Measurements from ENCODE around the gene PADI3.

The PADI3 gene

DNA sequence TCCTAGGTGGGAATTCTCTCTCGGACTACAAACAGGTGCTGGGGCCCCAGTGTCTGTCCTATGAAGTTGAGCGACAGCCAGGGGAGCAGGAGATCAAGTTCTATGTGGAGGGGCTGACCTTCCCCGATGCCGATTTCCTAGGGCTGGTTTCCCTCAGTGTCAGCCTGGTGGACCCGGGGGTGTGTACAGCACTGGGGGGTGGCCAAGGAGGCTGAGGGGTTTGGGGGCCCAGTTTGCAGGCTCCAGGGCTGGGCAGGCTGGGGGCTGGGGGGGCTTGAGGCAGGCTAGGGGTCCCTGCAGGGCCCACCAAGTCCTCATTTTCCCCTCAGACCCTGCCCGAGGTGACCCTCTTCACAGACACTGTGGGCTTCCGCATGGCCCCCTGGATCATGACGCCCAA, 20.3 kb upstream of the PADI3 start:
- TF ChIP-seq GATA3 (IDR thresholded peaks at IDR 0.05; ENCODE audit: low read depth, low read length), result no peak
- TF ChIP-seq GATA2 (IDR thresholded peaks at IDR 0.05; ENCODE audit: low read depth, low read length), result no peak

DNA sequence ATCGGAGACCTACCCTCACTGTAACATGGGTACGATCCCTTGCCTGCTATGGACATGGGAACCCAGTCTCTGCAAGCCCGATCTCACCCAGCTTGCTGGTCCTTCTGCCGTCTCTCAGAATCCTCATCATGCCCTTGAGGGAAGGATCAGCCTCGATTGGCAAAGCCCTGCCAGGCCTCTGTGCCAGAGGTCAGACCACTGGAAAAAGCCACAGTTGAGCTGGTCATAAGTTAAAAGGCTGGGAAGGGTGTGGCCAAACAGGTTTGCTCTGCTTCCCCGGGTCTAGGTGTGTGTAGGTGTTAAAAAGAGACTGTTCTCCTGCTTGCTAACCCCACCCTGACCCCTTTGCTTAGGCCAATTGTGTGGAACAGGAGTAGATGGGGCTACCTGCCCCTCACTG, 19.5 kb upstream of the PADI3 start:
- TF ChIP-seq GATA2 (IDR thresholded peaks at IDR 0.05; ENCODE audit: low read depth, low read length) (no peak), GATA3 (IDR thresholded peaks at IDR 0.05; ENCODE audit: low read depth, low read length) (no peak)

DNA sequence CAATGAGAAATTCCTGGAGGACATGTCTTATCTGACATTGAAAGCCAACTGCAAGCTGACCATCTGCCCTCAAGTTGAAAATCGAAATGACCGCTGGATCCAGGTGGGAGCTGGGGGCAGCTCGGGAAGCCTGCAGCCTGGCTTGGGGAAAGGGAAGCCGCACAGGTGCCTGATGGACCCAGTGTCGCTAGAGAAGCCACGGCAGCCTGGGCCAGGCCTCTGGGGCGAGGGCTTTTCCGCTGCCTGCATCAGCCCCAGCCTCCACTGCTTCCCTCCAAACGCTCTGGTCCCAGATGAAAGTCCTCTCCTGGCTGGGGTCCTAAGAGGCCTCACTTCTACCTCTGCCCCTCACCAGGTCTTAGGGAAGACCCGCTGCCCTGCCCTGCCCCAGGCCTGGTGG, 18.8 kb upstream of the PADI3 start:
- TF ChIP-seq GATA2 (IDR thresholded peaks at IDR 0.05; ENCODE audit: low read depth, low read length), result no peak
- TF ChIP-seq GATA3 (IDR thresholded peaks at IDR 0.05; ENCODE audit: low read depth, low read length), result no peak

DNA sequence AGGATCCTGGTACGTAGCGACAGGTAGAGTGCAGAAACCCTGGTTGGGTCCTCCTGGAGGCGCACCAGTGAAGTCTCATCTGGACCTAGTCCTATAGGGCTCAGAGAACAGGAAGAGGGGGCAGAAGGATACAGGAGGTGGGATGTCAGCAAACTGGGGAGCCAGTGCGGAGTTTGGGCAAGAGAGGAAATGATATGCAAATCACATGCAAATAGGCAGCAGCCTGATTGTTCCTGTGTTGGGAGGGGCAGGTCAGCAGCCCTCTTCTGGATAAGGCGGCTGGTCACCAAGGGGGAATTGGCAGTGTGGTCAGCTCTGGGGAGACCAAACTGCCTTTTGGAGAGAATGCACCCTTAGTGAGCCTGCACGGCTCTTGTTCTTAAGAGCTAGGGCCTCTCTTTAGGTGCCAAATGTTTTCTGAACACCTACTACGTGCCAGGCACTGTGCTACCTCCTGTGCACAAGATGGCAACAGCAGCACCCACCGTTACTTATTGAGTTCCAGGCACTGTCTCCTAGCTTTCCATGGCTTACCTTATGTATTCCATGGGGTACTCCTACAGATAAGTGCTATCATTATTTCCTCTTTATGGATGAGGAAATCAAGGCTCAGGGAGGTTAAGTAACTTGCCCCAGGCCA, 18.1 kb upstream of the PADI3 start:
- no peak for TF ChIP-seq GATA2 (IDR thresholded peaks at IDR 0.05; ENCODE audit: low read depth, low read length)
- no peak for TF ChIP-seq GATA3 (IDR thresholded peaks at IDR 0.05; ENCODE audit: low read depth, low read length)

DNA sequence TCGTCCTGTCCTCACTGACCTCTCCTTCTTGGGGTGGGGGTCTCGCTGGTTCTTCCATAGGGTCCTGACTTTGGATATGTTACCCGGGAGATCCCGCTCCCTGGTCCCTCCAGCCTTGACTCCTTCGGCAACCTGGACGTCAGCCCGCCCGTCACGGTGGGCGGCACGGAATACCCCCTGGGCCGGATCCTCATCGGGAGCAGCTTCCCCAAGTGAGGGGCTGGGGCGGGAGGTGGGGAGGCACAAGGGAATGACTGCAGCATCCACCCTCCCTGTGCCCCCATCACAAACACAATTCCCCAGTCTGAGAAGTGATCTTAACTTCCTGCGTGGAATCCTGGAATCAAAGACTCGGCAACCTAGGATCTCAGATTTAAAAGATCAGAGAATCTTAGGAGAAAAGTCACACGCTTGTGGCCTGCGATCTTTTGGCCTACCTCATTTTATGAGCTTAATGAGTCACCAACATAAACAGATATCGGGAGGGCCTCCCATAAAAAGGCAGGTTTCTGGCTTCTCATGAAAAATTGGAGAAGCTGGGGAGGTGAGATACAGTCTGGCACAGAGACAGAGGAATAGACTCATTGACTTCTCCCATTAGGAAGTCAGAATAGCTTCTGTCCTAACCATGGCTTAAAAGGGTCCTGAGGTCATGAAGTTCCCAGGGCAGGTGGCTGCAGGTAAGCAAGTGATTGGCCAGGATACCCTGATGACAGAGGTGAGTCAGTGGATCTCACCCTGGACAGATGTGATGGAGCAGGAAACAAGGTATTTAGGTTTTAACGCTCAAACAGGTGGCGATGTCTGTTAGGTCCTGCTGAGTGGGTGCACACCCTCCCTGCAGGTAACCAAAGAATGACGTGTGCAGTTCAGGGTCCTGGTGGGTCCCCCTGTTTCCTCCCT, 15.9 kb upstream of the PADI3 start:
- no peak for TF ChIP-seq GATA2 (IDR thresholded peaks at IDR 0.05; ENCODE audit: low read depth, low read length)
- no peak for TF ChIP-seq GATA3 (IDR thresholded peaks at IDR 0.05; ENCODE audit: low read depth, low read length)

DNA sequence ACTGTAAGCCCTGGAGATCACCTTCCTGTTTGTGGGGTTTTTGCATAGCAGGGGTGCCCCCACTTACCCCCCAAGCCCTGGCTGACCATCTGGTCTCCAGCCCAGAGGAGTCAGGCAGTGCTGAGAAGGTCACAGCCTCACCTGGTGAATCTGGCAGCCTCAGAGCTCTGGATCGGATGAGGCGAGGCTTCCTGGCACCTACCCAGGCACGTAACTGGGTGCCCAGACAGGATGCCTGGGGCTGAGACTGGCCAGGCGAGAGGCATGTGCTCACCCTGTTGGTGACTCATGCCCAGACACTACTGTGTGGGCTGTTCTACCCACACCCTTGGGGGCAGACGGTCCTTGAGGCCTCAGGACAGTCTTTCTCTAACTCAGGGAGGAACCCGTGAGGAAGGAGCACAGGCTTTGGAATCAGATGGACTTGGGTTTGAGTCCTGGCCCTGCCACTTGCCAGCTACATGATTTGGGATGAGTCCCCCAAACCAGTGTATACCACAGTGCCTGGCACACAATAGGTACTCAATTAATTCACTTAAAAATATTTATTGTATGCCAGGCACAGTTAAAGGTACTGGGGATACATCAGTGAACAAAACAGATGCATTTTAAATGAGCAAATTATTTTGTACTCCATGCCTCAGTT, 15.1 kb upstream of the PADI3 start:
- TF ChIP-seq GATA3 (IDR thresholded peaks at IDR 0.05; ENCODE audit: low read depth, low read length), result no peak

DNA sequence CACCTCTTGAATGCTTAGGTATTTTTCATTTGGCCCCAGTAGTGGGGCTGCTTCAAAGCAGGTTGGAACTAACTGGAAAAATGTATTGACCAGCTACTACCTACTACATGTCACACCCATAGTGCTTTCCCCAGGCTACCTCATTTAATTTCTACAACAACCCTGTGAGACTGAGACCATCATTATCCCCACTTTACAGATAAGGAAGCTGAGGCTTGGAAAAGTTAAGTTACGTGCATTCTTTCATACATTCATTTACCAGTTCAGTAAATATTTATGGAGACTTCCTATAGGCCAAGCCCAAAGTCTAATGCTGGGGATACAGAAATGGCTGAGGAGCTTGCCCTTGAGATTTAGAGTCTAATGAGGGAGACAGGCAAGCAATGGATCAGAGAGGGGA, 14.5 kb upstream of the PADI3 start:
- TF ChIP-seq GATA2 (IDR thresholded peaks at IDR 0.05; ENCODE audit: low read depth, low read length) (no peak), GATA3 (IDR thresholded peaks at IDR 0.05; ENCODE audit: low read depth, low read length) (no peak)

DNA sequence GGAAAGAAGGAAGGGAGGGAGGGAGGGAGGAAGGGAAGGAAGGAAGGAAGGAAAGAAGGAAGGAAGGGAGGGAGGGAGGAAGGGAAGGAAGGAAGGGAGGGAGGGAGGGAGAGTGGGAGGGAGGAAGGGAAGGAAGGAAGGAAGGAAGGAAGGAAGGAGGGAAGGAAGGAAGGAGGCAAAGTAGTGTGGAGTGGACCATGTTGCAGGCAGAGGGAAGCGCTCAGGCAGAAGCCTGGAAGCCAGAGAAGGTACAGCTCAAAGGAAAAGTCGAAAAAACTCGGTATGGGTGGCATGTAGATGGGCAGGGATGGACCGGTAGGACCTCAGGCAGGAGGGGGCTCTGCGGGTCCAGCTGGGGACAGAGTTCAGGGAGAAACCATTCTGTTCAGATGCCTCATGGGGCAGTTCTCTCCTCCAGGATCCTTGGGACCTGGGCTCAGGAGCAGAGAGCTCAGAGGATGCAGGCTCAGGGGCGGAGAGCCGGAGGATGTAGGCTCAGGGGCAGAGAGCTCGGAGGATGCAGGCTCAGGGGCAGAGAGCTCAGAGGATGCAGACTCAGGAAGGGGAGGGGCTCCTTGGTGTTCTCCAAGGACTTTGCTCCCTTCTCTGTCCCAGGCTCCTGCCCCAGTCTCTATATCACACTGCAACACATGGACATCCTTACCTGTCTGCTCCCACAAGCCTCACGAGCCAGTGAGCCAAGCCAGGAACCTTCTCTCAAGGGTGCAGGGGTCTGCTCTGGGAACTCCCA, 13.6 kb upstream of the PADI3 start:
- TF ChIP-seq GATA2 (IDR thresholded peaks at IDR 0.05; ENCODE audit: low read depth, low read length) (no peak), GATA3 (IDR thresholded peaks at IDR 0.05; ENCODE audit: low read depth, low read length) (no peak)

DNA sequence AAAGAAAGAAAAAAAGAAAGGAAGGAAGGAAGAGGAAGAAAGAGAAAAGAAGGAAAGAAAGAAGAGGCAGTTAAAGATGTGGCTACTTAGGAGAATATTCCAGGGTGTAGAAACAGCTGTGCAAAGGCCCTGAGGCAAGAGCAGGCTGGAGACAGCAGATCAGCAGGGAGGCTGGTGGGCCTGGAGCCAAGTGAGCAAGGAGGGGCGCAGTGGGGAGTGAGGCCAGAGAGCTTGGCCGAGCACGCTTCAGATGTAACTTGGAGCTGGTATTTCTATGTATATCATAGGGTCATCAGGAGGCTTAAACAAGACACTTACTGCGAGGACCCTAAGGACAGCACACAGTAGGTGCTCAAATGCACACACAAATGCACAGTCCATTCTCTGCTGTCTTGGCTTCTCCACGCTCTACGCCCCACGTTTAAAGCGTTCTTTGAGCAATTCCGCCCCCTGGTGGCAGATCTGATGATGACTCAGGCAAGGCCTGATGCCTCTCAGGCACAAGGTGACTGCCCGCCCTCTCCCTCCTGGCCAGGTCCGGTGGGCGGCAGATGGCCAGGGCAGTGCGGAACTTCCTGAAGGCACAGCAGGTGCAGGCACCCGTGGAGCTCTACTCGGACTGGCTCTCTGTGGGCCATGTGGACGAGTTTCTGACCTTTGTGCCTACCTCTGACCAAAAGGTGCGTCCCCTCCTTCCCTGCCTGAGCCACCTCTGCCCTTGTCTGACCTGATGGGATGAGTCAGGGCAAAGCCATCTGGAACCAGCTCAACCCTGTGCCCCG, 11.9 kb upstream of the PADI3 start:
- TF ChIP-seq GATA2 (IDR thresholded peaks at IDR 0.05; ENCODE audit: low read depth, low read length), result no peak
- no peak for TF ChIP-seq GATA3 (IDR thresholded peaks at IDR 0.05; ENCODE audit: low read depth, low read length)

DNA sequence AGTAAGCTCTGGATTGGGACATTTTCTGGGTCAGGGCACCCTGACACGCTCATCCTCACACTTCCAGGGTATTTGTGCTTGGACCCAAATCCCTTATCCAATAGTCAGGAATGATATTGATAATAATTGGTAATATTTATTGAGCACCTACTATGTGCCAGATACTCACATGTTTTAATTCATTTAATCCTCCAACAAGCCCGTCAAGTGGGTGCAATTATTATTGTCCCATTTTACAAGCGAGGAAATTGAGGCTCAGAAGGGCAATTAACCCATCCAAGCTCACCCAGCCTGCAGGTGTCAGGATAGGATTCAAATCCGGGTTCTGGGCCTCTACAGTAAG, 11.4 kb upstream of the PADI3 start:
- TF ChIP-seq GATA3 (IDR thresholded peaks at IDR 0.05; ENCODE audit: low read depth, low read length) (no peak), GATA2 (IDR thresholded peaks at IDR 0.05; ENCODE audit: low read depth, low read length) (no peak)

DNA sequence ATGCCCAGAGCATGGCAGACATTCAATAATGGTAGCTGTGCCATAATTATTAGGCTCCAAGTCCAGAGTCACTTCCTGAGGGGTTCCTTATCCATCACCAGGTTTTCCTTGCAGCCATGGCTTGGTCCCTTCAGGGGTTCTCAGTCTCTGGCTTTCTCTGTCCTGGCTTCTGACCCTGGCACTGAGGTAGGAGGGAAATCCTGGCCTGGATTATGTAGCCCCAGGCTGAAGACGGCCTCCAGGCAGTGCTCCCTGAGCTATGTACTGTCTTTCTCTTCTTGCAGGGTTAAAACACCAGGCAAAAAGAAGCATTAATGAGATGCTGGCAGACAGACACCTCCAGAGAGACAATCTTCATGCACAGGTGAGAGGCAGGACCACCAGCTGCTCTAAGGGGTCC, 9.5 kb upstream of the PADI3 start:
- TF ChIP-seq GATA2 (IDR thresholded peaks at IDR 0.05; ENCODE audit: low read depth, low read length) (no peak), GATA3 (IDR thresholded peaks at IDR 0.05; ENCODE audit: low read depth, low read length) (no peak)

DNA sequence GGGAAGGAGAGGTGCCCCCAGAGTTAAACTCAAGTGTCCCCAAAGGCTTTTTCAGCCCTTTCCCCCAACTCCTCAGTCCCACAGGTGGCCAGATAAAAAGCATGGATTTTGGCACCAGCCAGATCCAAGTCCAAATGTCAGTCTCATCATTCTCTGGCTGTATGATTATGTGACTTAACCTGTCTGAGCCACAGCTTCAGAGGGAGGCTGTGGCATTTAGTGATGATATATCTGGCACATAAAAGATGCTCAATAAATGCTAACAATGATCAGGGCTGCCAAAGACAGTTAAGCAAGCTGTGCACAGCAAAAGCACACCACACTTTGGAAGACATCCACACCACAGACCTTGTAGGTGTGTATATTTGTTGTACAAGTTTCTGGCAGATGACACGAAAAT, 5.6 kb upstream of the PADI3 start:
- TF ChIP-seq GATA3 (IDR thresholded peaks at IDR 0.05; ENCODE audit: low read depth, low read length) (no peak), GATA2 (IDR thresholded peaks at IDR 0.05; ENCODE audit: low read depth, low read length) (no peak)

Measured in SH-SY5Y (cell line).